Loucy (cell line): ENCODE results near the gene RHOH.
A peak's percentile ranks its signal among the peaks of the same experiment; 100 is the strongest.

Experiments used
- H2AFZ ChIP-seq: fragments of 200-600 bp; sonication (generic); 2 replicates; pipeline ENCODE4 v1.6.0; 2016; ENCODE audit warnings: antibody characterized with exemption, mild to moderate bottlenecking, low read length, moderate library complexity
- H3F3A ChIP-seq: fragments of 200-600 bp; 2 replicates; pipeline ENCODE4 v1.6.0; 2016; ENCODE audit warnings: antibody characterized with exemption, low read depth, mild to moderate bottlenecking
- H3K27me3 ChIP-seq: fragments of 200-600 bp; sonication (generic); 2 replicates; pipeline ENCODE4 v1.6.1; 2014; ENCODE audit warnings: low read length, mild to moderate bottlenecking; ENCODE audit not compliant: insufficient read depth, poor library complexity, severe bottlenecking
- H3K36me3 ChIP-seq: fragments of 200-600 bp; sonication (generic); 2 replicates; pipeline ENCODE4 v1.6.1; 2016; ENCODE audit warnings: low read length; ENCODE audit not compliant: insufficient read depth
- H3K4me1 ChIP-seq: fragments of 200-600 bp; sonication (generic); 2 replicates; pipeline ENCODE4 v1.5.1; 2014; ENCODE audit warnings: low read length, mild to moderate bottlenecking; ENCODE audit not compliant: insufficient read depth, poor library complexity, severe bottlenecking
- H3K4me2 ChIP-seq: fragments of 200-600 bp; sonication (generic); 2 replicates; pipeline ENCODE4 v1.6.0; 2014; ENCODE audit warnings: antibody characterized with exemption, low read length, low read depth, mild to moderate bottlenecking; ENCODE audit not compliant: poor library complexity, severe bottlenecking
- H3K4me3 ChIP-seq: fragments of 200-600 bp; sonication (generic); 2 replicates; pipeline ENCODE4 v1.5.1; 2014; ENCODE audit warnings: low read length, mild to moderate bottlenecking, mixed read lengths; ENCODE audit not compliant: poor library complexity, severe bottlenecking
- H3K79me2 ChIP-seq: fragments of 200-600 bp; sonication (generic); 2 replicates; pipeline ENCODE4 v1.6.1; 2014; ENCODE audit warnings: low read length; ENCODE audit not compliant: insufficient read depth
- H3K9ac ChIP-seq: fragments of 200-600 bp; sonication (generic); 2 replicates; pipeline ENCODE4 v1.6.0; 2014; ENCODE audit warnings: mild to moderate bottlenecking, low read depth, low read length, moderate library complexity; ENCODE audit not compliant: poor library complexity, severe bottlenecking
- H3K9me2 ChIP-seq: fragments of 200-600 bp; sonication (generic); replicated peaks from 2 replicates; pipeline ENCODE4 v1.6.1; 2016; ENCODE audit warnings: low read depth, low read length, mixed read lengths
- H3K9me3 ChIP-seq: fragments of 200-600 bp; sonication (generic); 2 replicates; pipeline ENCODE4 v1.6.1; 2014; ENCODE audit warnings: mild to moderate bottlenecking, antibody characterized with exemption, low read length, low read depth; ENCODE audit not compliant: insufficient read depth
- H4K20me1 ChIP-seq: fragments of 200-600 bp; sonication (generic); 2 replicates; pipeline ENCODE4 v1.6.0; 2014; ENCODE audit warnings: antibody characterized with exemption, low read length, mild to moderate bottlenecking; ENCODE audit not compliant: insufficient read depth, poor library complexity, severe bottlenecking
- EZH2phosphoT487 ChIP-seq: fragments of 200-600 bp; IDR thresholded peaks from 2 replicates; pipeline ENCODE4 v1.6.1; 2018; ENCODE audit warnings: antibody characterized with exemption, mild to moderate bottlenecking, moderate library complexity, borderline replicate concordance
- TF ChIP-seq, protein P1 (sequence below): fragments of 200-600 bp; sonication (generic); conservative IDR thresholded peaks from 2 replicates; pipeline ENCODE4 v1.5.1; 2014; ENCODE audit warnings: mild to moderate bottlenecking, antibody characterized with exemption, low read length

RHOH gene

DNA sequence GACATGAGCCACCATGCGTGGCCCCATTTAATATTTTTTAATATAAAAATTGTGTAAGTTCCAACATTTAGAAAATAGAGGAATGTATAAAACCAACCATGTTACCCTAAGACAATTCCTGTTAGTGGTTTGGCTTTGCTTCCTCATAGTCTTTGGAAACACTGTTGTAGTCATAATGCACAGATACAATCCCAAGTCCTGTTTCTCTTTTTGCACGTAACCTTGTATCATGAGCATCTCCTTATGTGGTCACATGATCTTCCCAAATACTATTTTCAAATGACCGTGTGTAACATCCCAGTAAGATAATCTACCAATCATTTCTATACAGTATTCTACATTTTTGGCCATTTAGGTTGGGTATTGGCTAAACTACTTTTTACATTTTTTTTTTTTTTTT, 13.9 kb upstream of the RHOH start:
- Histone ChIP-seq H3K27me3 (no peaks in the 10 kb centered on the region), H3K79me2 (0 out of 2 replicates have a peak, but pooled peaks cover 3% of the 10 kb centered on the region), H3K36me3 (no peaks in the 10 kb centered on the region), H3K9me3 (no peaks in the 10 kb centered on the region), H3F3A (no peaks in the 10 kb centered on the region), H3K9me2 (no peaks in the 10 kb centered on the region), H4K20me1 (no peaks in the 10 kb centered on the region), H3K9ac (no peak overlapping the region), H2AFZ (no peak overlapping the region), H3K4me2 (no peak overlapping the region), H3K4me3 (no peak overlapping the region), H3K4me1 (peaks cover 35% of the 10 kb centered on the region)
- no peak for TF ChIP-seq EZH2phosphoT487
- TF ChIP-seq, protein P1, sequence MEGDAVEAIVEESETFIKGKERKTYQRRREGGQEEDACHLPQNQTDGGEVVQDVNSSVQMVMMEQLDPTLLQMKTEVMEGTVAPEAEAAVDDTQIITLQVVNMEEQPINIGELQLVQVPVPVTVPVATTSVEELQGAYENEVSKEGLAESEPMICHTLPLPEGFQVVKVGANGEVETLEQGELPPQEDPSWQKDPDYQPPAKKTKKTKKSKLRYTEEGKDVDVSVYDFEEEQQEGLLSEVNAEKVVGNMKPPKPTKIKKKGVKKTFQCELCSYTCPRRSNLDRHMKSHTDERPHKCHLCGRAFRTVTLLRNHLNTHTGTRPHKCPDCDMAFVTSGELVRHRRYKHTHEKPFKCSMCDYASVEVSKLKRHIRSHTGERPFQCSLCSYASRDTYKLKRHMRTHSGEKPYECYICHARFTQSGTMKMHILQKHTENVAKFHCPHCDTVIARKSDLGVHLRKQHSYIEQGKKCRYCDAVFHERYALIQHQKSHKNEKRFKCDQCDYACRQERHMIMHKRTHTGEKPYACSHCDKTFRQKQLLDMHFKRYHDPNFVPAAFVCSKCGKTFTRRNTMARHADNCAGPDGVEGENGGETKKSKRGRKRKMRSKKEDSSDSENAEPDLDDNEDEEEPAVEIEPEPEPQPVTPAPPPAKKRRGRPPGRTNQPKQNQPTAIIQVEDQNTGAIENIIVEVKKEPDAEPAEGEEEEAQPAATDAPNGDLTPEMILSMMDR = no peak

DNA sequence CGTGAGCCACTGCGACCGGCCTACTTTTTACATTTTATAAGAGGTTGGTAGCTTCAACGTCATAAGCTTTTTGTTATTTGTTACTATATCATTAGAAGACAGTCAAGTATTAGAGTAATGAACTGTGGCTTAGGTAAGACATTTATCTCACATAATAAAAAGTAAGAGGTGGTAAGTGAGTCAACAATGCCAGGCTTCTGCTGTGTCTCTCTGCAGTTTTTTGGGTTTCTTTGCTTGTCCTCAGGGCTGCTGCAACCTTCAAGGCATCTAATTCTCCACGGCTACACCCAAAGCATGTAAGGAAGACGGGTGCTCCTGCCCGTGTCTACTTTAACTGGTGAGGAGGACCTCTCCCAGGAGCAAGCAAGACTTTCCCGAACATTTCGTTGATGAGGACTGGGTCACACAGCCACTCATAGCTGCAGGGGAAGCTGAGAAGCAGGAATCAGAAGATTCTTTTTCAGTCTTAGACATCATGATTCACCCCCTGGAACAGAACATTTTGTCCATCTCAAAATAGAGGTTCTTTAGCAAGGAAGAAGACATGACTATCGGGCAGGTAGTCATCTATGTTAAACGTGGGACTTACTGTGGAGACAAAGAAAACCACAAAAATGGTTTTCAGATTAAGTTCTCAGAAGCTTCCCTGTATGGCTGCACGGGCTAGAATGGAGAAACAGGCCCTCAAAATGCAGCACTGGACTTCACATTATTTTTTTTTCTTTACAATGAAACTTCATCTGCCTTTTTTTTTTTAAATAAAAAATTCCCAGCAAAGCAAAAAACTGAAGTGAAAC, 13.0 kb upstream of the RHOH start:
- H4K20me1 ChIP-seq = no peaks in the 10 kb centered on the region
- no peak for TF ChIP-seq EZH2phosphoT487
- TF ChIP-seq, protein P1 = no peak
- H3F3A ChIP-seq = no peaks in the 10 kb centered on the region
- H3K4me2 ChIP-seq = peak overlapping the region; percentile 43
- H3K27me3 ChIP-seq = no peaks in the 10 kb centered on the region
- H3K9ac ChIP-seq = peak overlapping the region; percentile 14
- H3K9me3 ChIP-seq = no peaks in the 10 kb centered on the region
- peaks cover 35% of the 10 kb centered on the region for H3K4me1 ChIP-seq
- no peaks in the 10 kb centered on the region for H3K36me3 ChIP-seq
- H3K9me2 ChIP-seq = no peaks in the 10 kb centered on the region
- peak overlapping the region; percentile 52; the same call in 1 of the 2 replicates for H2AFZ ChIP-seq
- no peak overlapping the region for H3K4me3 ChIP-seq
- 0 out of 2 replicates have a peak, but pooled peaks cover 7% of the 10 kb centered on the region for H3K79me2 ChIP-seq

DNA sequence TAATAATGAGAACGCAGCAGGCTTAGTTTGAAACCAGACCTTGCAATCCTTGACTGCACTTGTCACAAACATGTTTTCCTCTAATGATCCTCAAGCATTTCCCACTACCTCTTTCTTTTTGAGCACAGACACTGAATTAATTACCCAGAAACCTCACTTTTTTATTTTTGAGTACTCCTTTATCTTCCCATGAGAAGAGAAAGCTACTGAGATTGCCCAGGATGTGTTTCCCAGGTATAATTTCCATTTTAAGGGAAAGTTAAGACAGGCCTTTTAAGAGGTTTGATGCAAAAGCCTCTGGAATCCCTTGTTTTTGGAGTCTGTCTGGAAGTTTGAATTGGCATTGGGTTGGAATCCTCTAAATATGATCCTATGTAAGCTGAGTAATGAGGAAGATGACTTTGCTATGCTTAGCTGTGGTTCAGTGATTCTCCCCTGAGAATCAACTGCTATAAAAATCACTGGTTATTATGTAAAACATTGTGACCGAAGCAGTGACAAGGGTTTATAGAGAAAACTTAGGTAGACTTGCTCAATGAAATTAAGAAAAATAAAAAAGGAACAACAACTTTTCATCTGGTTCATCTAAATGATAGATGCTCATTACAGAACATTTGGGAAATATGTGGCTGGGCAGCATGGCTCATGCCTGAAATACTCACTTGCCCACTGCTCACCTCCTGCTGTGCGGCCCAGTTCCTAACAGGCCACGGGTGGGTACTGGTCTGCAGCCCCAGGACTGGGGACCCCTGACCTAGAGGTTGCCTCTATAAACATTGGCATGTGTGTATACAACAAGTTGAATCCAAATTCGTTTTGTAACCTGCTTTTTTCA, 10.8 kb upstream of the RHOH start:
- no peaks in the 10 kb centered on the region for H3K36me3 ChIP-seq
- H3K79me2 ChIP-seq = peaks cover 25% of the 10 kb centered on the region
- TF ChIP-seq, protein P1 = no peak
- TF ChIP-seq EZH2phosphoT487 = no peak
- no peaks in the 10 kb centered on the region for H3K9me3 ChIP-seq
- H3K9me2 ChIP-seq = no peaks in the 10 kb centered on the region
- no peak overlapping the region for H2AFZ ChIP-seq
- no peaks in the 10 kb centered on the region for H4K20me1 ChIP-seq
- peaks cover 6% of the 10 kb centered on the region; the same call in 1 of the 2 replicates for H3F3A ChIP-seq
- H3K9ac ChIP-seq = no peak overlapping the region
- peak overlapping the region; percentile 43 for H3K4me2 ChIP-seq
- no peaks in the 10 kb centered on the region for H3K27me3 ChIP-seq
- no peak overlapping the region for H3K4me3 ChIP-seq
- H3K4me1 ChIP-seq = peaks cover 41% of the 10 kb centered on the region
